GM18498 (cell line): Measurements from ENCODE around the gene GATA2.

Experiments used
- ATAC-seq: cut with Tn5 transposase; IDR thresholded peaks from one replicate; pipeline ENCODE4 v1.9.1; 2021; ENCODE audit warnings: mild to moderate bottlenecking, moderate library complexity; ENCODE audit not compliant: unreplicated experiment

GATA2 gene

DNA sequence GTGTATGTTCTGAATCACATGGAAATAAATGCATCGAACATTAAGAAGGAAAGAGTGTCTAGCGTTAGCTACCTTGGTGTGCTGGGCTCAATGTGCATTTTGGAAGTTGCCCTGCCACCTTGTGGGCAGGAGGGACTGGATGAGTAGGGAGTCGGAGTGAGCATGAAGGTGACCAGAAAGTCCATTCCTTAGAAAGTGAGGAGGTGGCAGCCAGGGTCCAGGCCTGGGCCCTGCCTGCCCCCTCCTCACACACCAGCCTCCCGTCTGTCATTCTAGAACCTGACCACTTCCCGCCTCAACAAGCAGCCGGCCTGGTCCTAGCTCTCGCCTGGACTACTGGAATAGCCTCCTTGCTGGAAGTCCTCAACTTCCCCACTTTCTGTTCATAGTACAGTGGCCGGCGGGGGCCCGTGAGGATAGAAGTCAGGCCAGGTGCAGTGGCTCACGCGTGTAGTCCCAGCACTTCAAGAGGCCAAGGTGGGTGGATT is 10.2 kb upstream of the GATA2 start:
- no peak for ATAC-seq

- ATAC-seq, result no peak
Observed at GRCh38 chr3:128502712-128503111, 9.7 kb upstream of the GATA2 start.

- no peak for ATAC-seq
Observed at GRCh38 chr3:128501431-128501830, 8.4 kb upstream of the GATA2 start.

- no peak for ATAC-seq
Observed at GRCh38 chr3:128500556-128500955, 7.6 kb upstream of the GATA2 start.

DNA sequence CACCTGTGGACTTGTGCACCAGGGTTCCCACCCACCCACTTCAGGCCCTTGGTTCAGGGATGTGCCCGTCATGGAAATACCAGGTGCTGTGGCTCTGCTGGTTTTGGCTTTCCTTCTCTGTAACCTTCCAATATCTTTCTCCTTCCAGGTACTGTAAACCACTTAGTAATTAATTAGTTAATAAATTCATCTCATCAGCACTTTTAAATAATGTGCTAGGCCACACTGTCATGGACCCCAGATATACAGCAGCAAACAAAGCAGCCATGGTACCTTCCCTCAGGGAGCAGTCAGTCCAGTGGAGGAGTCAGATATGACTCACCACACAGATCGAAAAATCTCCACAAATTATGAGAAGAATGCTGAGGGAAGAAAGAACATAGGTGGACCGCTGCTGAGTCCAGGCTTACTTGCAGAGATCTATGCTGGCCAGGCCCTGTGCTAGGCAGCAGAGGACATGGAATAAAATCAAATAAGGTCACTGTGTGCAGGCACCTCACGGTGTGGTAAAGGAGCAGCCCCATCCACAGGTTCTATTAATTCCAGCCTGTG is 6.8 kb upstream of the GATA2 start:
- ATAC-seq, result no peak

DNA sequence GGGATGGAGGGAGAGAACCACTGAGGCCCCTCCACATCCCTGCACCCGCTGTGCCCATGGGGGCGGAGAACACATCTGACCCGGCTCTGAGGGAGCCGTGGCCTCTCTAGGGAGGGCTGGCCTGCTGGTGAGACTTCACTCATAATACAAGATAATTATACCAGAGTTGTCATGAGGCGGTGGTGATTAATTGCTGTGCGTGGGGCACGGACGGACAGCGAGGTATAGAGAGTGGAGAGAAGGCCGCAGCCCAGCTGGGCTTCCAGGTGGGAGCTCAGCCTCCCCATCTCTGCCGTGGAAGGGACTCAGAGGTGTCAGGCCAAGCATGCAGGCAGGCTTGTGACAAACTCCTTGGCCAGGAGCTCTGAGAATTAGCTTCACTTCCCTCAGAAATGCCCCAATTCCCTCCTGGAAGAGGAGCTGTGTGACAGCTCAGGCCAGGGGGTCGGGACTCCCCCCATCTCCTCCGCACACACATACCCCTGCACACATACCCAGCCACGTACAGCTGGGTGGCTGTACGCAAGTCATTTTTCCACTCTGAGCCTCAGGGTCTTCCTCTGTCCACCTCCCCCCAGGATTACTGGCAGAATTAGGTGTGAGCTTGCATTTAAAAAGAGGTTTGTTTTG is 6.0 kb upstream of the GATA2 start:
- ATAC-seq, result no peak

- ATAC-seq, result no peak
Observed at GRCh38 chr3:128498127-128498626, 5.2 kb upstream of the GATA2 start.

DNA sequence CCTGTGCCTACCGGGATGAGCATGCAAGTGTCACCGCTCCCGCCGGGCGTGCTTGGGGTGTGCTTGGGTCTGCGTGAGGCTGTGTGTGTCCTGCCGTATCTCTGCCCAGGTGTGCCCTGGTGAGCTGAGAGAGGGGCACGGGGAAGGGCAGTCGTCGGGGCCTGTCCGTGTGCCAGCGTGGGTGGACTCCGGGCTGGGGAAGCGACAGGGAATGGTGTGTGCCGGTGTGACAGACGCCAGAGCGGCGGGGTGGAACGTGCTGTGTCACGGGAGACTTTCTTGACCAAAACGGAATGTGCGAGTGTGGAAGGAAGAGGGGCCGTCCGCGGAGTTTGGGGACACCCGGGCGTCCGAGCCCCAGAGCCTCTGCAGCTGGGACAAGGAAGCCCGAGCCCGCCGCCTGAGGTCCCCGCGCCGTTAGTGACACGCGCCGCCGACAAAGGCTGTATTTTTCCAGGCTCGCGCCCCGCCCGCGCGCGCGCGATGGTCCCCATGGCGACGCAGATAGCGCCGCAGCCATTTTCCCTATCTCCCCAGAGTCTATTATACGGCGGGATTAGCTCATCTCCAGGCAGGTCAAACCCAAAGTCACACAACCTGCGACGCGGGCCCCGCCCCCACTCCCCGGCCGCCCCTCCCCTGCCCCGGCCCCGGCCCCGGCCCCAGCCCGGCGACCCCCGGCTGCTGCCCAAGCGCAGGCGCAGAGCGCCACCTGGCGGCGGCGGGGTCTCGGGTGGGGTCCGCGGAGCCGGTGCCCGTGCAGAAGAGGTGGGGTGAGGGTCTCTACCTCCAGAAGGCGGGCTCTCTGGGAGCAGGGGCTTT is 4.5 kb upstream of the GATA2 start:
- no peak for ATAC-seq

DNA sequence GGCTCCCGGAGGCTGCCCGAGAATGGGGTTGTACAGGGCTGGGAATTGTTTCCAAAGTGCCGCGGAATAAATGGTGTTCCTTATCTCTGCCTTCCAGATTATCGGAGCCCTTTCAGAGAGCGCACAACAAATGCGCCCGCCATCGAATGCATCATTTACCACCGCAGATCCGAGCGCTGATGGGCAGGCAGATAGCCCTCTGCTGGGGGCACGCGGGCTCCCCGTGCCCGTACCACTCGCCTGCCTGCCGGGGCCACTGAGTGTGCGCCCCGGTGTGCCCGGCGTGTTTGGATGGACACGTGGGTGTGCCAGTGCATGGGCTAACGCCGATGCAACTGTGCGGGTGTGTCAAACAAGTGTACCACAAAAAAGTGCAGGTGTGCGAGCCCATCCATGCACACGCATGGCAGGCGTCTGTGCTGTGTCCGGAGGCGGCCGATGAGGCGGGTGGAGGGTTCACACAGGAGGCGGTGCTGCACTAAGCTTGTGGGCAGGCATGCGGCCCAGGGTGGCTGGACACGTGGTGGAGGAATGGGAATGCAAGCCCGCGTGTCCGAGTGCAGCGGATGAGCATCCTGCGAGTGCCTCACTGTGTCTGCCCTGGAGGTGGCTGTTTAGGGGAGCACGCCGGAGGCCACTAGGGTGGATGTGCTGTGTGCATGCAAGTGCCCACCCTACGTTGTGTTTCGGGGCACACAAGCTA is 3.8 kb upstream of the GATA2 start:
- ATAC-seq, result no peak

DNA sequence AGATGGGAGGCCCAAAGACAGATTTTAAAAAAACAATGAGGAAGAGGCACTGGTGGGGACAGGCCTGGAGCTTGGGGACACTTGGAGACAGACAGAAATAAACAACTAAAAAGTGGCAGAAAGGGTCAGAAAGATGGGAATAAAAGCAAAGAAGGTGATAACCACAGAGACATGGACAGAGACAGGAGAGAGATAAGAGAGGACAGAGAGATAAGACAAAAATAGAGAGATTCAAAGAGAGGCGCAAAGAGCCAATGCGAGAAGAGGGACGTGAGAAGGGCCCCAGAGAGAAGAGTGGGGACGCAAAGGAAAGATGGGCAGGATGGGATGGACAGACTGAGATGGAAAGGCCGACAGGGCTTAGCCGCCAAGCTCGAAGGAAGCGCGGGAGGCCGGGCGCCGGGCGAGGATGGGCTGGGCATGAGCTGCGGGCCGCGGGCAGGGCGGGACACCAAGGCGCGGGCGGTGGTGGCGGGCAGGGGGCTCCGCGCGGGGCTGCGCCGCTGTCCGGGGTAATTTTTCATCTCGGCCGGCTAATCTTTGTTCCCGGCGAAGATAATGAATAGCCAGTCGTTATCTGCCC is 3.1 kb upstream of the GATA2 start:
- no peak for ATAC-seq

- ATAC-seq, result no peak
Observed at GRCh38 chr3:128495435-128495970, 2.5 kb upstream of the GATA2 start.

DNA sequence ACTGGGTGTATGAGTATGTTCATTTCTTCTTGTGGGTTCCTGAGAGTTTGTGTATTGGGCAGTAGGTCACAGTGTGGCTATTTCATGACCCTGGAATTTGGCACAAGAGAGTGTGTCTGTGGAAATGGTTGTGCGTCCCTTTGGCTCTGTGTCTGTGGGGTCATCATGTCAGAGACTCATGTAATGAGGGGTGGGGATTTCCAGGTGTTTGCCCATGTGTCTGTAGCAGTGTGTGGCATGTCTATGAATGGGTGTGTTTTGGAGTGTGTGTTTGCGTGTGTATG is 1.3 kb upstream of the GATA2 start:
- ATAC-seq, result no peak

GRCh38 chr3:128493570-128494366 is 767 bp upstream of the GATA2 start:
- ATAC-seq, result no peak

- ATAC-seq, result no peak
Observed at GRCh38 chr3:128491941-128492670, 895 bp downstream of the GATA2 start.

GRCh38 chr3:128491691-128491940 is 1.4 kb downstream of the GATA2 start:
- no peak for ATAC-seq

GRCh38 chr3:128490915-128491690 is 1.9 kb downstream of the GATA2 start:
- ATAC-seq, result no peak

GRCh38 chr3:128490650-128490914 is 2.4 kb downstream of the GATA2 start:
- ATAC-seq, result no peak

GRCh38 chr3:128489927-128490649 is 2.9 kb downstream of the GATA2 start:
- ATAC-seq, result no peak

GRCh38 chr3:128489674-128489926 is 3.4 kb downstream of the GATA2 start:
- no peak for ATAC-seq
